ENCODE results near the gene ANKFY1.
"Not testable (repeated sequence)": the region's sequence is repeated elsewhere in the genome, so short reads cannot be mapped to it uniquely, and the experiment has no call there.

ANKFY1 gene

DNA sequence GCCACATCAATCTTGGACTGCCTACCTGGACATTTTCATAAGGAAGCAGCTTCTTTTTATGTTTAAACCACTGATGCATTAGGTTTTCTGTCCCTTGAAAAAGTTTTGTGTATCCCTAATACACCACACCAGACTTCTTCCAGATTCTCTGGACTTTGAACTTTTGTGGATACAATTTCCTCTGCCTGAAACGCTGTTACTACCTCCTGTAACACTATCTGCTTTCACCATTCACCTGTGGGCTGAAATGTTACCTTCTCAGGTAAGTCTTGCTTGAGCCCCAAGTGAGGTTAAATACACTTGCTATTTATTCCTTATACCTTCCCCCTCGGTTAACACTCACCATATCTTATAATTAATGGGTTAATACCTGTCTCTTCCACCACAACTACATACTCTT lies 123.7 kb downstream of the ANKFY1 start:
- no peaks in the 10 kb centered on the region for H3K27me3 ChIP-seq (ENCODE audit: low read depth, low read length)
- H3K4me1 ChIP-seq (ENCODE audit: control insufficient read depth in 1 of 2, insufficient read depth in 2 of 2, low read length in 2 of 2): peaks cover 15 to 57% of the 10 kb centered on the region in 2 donors
- H3K27ac ChIP-seq (ENCODE audit: low read length): peak overlapping the region; percentile 19
- no peaks in the 10 kb centered on the region for H3K9me3 ChIP-seq (ENCODE audit: control insufficient read depth in 1 of 2, low read length in 2 of 2)
- peaks cover 0 to 4% of the 10 kb centered on the region in 2 donors for H3K36me3 ChIP-seq (ENCODE audit: control insufficient read depth in 1 of 2, insufficient read depth in 2 of 2, low read length in 2 of 2)
- H3K4me3 ChIP-seq (ENCODE audit: low read depth in 1 of 2, low read length in 2 of 2): peak overlapping the region in 1 of 2 donors; percentile 23

DNA sequence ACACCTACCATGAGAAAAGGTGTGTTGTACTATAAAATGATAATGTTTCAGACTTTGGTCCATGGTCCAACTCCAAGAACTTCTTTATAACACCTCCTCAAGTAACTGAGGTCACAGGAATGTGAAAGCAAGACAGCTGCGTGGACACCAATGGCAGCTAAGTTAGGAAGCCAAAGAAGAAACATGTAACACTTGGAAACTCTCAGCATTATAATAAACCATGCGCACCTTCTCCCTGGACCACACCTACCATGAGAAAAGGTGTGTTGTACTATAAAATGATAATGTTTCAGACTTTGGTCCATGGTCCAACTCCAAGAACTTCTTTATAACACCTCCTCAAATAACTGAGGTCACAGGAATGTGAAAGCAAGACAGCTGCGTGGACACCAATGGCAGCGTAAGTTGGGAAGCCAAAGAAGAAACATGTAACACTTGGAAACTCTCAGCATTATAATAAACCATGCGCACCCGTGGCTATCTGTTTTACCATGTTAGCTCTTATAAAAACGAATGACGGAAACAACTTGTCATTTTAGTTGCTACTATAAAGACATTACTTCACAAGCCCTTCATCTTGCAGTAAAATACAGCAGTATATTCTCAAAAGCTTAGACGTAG lies 124.8 kb downstream of the ANKFY1 start:
- H3K27me3 ChIP-seq (ENCODE audit: low read depth, low read length); H3K9me3 ChIP-seq (ENCODE audit: control insufficient read depth in 1 of 2, low read length in 2 of 2); H3K36me3 ChIP-seq (ENCODE audit: control insufficient read depth in 1 of 2, insufficient read depth in 2 of 2, low read length in 2 of 2): not testable (repeated sequence)
- H3K4me3 ChIP-seq (ENCODE audit: low read depth in 1 of 2, low read length in 2 of 2): peak overlapping the region in 1 of 2 donors; percentile 4
- H3K27ac ChIP-seq (ENCODE audit: low read length): peak overlapping the region; percentile 88
- peaks cover 15 to 49% of the 10 kb centered on the region in 2 donors for H3K4me1 ChIP-seq (ENCODE audit: control insufficient read depth in 1 of 2, insufficient read depth in 2 of 2, low read length in 2 of 2)

DNA sequence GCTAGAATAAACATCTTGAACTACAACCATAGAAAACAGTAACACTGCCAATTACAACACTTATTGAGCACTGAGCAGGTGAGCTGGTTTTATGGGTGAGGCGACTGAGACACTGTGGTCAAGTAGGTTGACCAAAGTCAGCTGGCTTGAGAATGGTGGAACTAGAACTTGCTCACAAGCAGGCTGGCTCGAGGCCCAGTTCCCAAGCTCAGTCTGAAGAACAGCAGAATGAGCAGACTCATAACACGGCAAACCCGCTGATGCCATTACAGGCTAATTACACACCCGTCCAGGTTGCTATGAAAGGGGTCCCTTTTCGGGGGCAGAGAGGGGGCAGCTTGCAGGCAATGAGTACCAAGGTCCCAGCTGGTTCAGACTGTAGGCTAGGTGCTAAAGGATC lies 127.4 kb downstream of the ANKFY1 start:
- peaks cover 15 to 42% of the 10 kb centered on the region in 2 donors for H3K4me1 ChIP-seq (ENCODE audit: control insufficient read depth in 1 of 2, insufficient read depth in 2 of 2, low read length in 2 of 2)
- H3K9me3 ChIP-seq (ENCODE audit: control insufficient read depth in 1 of 2, low read length in 2 of 2): no peaks in the 10 kb centered on the region
- no peak overlapping the region for H3K27ac ChIP-seq (ENCODE audit: low read length)
- no peaks in the 10 kb centered on the region for H3K27me3 ChIP-seq (ENCODE audit: low read depth, low read length)
- H3K36me3 ChIP-seq (ENCODE audit: control insufficient read depth in 1 of 2, insufficient read depth in 2 of 2, low read length in 2 of 2): no peaks in the 10 kb centered on the region
- H3K4me3 ChIP-seq (ENCODE audit: low read depth in 1 of 2, low read length in 2 of 2): no peak overlapping the region

DNA sequence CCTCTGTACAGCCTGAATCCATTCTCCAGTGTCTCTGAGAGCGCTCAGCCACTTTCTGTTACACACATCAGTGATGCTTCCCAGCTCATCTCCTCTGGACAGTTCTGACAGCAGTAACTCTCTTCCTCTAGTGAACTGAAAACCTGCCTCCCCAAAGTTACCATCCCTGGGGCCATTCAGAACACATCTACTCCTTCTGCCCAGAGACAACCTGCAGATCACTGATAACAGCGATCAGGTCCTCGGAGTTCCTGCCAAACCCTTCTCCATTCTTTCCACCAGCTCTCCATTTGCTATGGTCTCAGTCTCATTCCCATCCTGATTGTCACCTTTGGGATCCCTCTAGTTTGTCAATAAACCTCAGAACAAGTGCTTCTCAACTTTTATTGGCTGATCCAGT lies 128.3 kb downstream of the ANKFY1 start:
- Histone ChIP-seq H3K27me3 (ENCODE audit: low read depth, low read length) (no peaks in the 10 kb centered on the region), H3K36me3 (ENCODE audit: control insufficient read depth in 1 of 2, insufficient read depth in 2 of 2, low read length in 2 of 2) (no peaks in the 10 kb centered on the region), H3K4me3 (ENCODE audit: low read depth in 1 of 2, low read length in 2 of 2) (no peak overlapping the region), H3K9me3 (ENCODE audit: control insufficient read depth in 1 of 2, low read length in 2 of 2) (no peaks in the 10 kb centered on the region), H3K4me1 (ENCODE audit: control insufficient read depth in 1 of 2, insufficient read depth in 2 of 2, low read length in 2 of 2) (peaks cover 13 to 34% of the 10 kb centered on the region in 2 donors), H3K27ac (ENCODE audit: low read length) (no peak overlapping the region)

DNA sequence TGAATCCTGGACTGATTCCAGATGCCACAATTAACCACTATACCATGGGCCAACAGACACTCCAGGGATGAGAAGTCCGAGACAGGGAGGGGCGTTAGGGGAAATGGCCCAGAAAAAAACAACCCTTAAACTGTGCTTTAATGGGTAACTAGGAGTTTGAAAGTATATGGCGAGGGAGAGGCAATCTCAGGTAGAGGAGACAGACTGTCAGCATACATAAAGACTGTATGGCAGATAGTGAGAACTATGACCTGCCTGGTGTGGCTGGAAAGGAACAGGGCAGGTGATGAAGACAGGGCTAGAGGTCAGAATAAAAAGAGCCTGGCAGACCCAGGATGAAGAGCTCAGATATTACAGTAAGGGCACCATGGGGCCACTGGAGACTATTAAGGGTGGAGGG lies 129.1 kb downstream of the ANKFY1 start:
- Histone ChIP-seq H3K4me3 (ENCODE audit: low read depth in 1 of 2, low read length in 2 of 2) (no peak overlapping the region), H3K9me3 (ENCODE audit: control insufficient read depth in 1 of 2, low read length in 2 of 2) (no peaks in the 10 kb centered on the region), H3K27ac (ENCODE audit: low read length) (no peak overlapping the region), H3K27me3 (ENCODE audit: low read depth, low read length) (no peaks in the 10 kb centered on the region), H3K4me1 (ENCODE audit: control insufficient read depth in 1 of 2, insufficient read depth in 2 of 2, low read length in 2 of 2) (peaks cover 6 to 26% of the 10 kb centered on the region in 2 donors), H3K36me3 (ENCODE audit: control insufficient read depth in 1 of 2, insufficient read depth in 2 of 2, low read length in 2 of 2) (no peaks in the 10 kb centered on the region)

DNA sequence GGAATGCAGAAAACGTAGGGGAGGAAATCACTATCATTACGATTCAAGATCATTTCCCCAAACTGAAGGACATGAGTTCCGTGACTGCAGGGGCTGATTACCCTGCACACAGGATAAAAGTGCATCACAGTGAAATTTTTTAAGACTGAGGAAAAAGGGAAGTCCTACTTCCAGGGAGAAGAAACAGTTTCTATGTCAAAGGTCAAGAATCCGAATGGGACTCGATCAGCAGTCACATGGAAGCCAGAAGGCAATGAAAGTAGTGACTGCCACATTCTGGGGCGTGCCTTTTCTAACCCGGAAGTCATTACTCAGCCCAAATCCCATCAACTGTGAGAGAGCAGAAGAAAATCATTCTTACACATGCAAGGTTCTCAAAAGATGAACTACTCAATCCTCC lies 133.1 kb downstream of the ANKFY1 start:
- peaks cover 0 to 6% of the 10 kb centered on the region in 2 donors for H3K4me1 ChIP-seq (ENCODE audit: control insufficient read depth in 1 of 2, insufficient read depth in 2 of 2, low read length in 2 of 2)
- H3K27ac ChIP-seq (ENCODE audit: low read length): peak overlapping the region; percentile 21
- no peak overlapping the region for H3K4me3 ChIP-seq (ENCODE audit: low read depth in 1 of 2, low read length in 2 of 2)
- no peaks in the 10 kb centered on the region for H3K36me3 ChIP-seq (ENCODE audit: control insufficient read depth in 1 of 2, insufficient read depth in 2 of 2, low read length in 2 of 2)
- no peaks in the 10 kb centered on the region for H3K27me3 ChIP-seq (ENCODE audit: low read depth, low read length)
- H3K9me3 ChIP-seq (ENCODE audit: control insufficient read depth in 1 of 2, low read length in 2 of 2): no peaks in the 10 kb centered on the region

DNA sequence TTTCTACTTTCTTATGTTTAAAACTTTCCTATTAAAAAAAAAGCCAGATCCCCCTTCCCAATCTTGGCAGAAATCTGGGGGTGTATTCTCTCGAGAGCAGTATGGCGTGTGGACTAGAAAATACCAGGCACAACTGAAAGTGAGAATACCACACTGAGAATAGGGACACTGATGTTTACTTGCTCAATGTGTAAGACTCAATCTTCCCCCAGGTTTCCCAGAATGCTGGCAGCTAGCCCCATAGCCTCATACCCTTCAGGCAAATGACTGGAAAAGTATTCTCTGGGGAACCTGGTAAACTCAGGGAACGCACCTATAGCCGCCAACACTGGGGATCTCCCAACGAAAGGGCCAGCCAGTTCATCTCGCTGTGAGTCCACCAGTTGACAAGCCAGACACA lies 136.2 kb downstream of the ANKFY1 start:
- peaks cover 0 to 6% of the 10 kb centered on the region in 2 donors for H3K4me1 ChIP-seq (ENCODE audit: control insufficient read depth in 1 of 2, insufficient read depth in 2 of 2, low read length in 2 of 2)

DNA sequence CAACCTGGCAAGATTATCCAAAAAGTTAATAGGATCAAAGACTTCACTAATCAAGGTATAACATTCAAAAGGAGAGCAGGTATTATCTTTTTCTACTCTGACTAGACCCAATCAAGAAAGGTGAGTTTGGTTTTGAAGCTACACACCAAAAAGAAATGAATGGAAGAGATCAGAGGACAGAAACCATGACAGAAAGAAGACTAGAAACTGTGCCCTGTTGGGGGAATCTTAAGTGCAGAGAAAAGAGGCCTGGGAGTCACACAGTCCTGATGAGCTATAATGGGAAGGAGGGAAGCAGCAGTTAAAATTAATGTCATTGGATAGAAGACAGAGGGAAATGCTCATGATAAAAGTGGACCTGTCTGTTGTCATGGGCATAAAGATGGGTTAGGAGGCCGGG lies 138.2 kb downstream of the ANKFY1 start:
- no peak overlapping the region for H3K27ac ChIP-seq (ENCODE audit: low read length)
- peaks cover 0 to 6% of the 10 kb centered on the region in 2 donors for H3K4me1 ChIP-seq (ENCODE audit: control insufficient read depth in 1 of 2, insufficient read depth in 2 of 2, low read length in 2 of 2)
- H3K36me3 ChIP-seq (ENCODE audit: control insufficient read depth in 1 of 2, insufficient read depth in 2 of 2, low read length in 2 of 2): peaks cover 15 to 28% of the 10 kb centered on the region in 2 donors

More for the DNA sequence above, 136.2 kb downstream of the ANKFY1 start:
- no peak overlapping the region for H3K27ac ChIP-seq (ENCODE audit: low read length)
- H3K36me3 ChIP-seq (ENCODE audit: control insufficient read depth in 1 of 2, insufficient read depth in 2 of 2, low read length in 2 of 2): peaks cover 6 to 12% of the 10 kb centered on the region in 2 donors
- no peaks in the 10 kb centered on the region for H3K9me3 ChIP-seq (ENCODE audit: control insufficient read depth in 1 of 2, low read length in 2 of 2)
- H3K4me3 ChIP-seq (ENCODE audit: low read depth in 1 of 2, low read length in 2 of 2): no peak overlapping the region
- no peaks in the 10 kb centered on the region for H3K27me3 ChIP-seq (ENCODE audit: low read depth, low read length)

DNA sequence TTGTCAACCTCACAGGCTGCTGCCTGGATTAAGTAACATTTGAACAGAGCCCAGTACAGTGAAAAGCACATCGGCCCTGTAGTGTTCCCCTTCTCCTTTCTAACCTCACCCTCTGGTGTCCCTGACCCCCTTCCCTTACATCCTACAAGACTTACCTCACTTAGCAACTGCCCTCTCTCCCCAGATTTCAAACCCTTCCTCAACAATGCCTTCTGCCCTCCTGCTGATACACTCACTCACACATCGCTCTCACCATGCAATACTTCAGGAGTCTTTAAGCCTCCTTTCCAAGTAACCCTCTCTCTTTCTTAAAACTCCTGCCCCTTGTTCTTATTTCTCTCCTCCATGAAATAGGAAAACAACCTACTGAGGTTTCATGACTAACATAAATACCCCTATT lies 138.8 kb downstream of the ANKFY1 start:
- Histone ChIP-seq H3K36me3 (ENCODE audit: control insufficient read depth in 1 of 2, insufficient read depth in 2 of 2, low read length in 2 of 2) (peaks cover 15 to 32% of the 10 kb centered on the region in 2 donors), H3K4me1 (ENCODE audit: control insufficient read depth in 1 of 2, insufficient read depth in 2 of 2, low read length in 2 of 2) (peaks cover 0 to 6% of the 10 kb centered on the region in 2 donors), H3K9me3 (ENCODE audit: control insufficient read depth in 1 of 2, low read length in 2 of 2) (no peaks in the 10 kb centered on the region), H3K27ac (ENCODE audit: low read length) (no peak overlapping the region), H3K4me3 (ENCODE audit: low read depth in 1 of 2, low read length in 2 of 2) (no peak overlapping the region), H3K27me3 (ENCODE audit: low read depth, low read length) (no peaks in the 10 kb centered on the region)

More for the DNA sequence above, 138.2 kb downstream of the ANKFY1 start:
- H3K4me3 ChIP-seq (ENCODE audit: low read depth in 1 of 2, low read length in 2 of 2): no peak overlapping the region
- no peaks in the 10 kb centered on the region for H3K9me3 ChIP-seq (ENCODE audit: control insufficient read depth in 1 of 2, low read length in 2 of 2)
- H3K27me3 ChIP-seq (ENCODE audit: low read depth, low read length): no peaks in the 10 kb centered on the region

DNA sequence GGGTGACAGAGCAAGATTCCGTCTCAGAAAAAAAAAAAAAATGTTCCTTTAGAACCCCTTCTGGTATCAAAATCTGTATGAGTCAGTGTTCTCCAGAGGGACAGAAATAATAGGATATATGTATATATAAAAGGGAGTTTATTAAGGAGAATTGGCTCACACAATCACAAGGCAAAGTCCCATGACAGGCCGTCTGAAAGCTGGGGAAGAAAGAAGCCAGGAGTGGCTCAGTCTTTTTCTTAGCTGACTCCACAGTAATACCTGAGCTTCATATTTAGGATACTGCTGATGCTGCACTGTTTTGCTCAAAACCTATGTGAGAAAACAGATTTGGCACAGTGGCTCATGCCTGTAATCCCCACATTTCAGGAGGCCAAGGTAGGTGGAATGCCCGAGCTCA lies 143.4 kb downstream of the ANKFY1 start:
- Histone ChIP-seq H3K4me1 (ENCODE audit: control insufficient read depth in 1 of 2, insufficient read depth in 2 of 2, low read length in 2 of 2) (no peaks in the 10 kb centered on the region), H3K4me3 (ENCODE audit: low read depth in 1 of 2, low read length in 2 of 2) (no peak overlapping the region), H3K9me3 (ENCODE audit: control insufficient read depth in 1 of 2, low read length in 2 of 2) (no peaks in the 10 kb centered on the region), H3K27ac (ENCODE audit: low read length) (no peak overlapping the region), H3K36me3 (ENCODE audit: control insufficient read depth in 1 of 2, insufficient read depth in 2 of 2, low read length in 2 of 2) (peaks cover 37 to 58% of the 10 kb centered on the region in 2 donors), H3K27me3 (ENCODE audit: low read depth, low read length) (no peaks in the 10 kb centered on the region)

DNA sequence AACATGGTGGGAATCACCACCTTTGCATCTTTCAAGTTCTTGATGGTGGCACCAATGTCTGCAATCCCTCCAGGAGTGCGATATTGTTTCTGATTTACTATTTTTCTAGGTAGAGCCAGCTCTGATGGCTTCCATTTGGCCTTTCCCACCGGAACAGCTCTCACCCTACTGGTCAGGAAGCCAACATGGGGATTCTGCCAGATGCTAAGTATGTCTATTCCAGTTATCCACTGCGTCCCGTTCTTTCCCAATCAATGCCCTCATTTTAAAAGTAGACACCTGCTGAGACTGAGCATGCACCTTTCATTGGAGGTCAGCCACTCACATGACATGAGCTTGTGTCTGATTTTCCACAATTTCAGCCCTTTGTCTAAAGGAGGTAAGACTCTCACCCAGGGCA lies 144.5 kb downstream of the ANKFY1 start:
- Histone ChIP-seq H3K27ac (ENCODE audit: low read length) (no peak overlapping the region), H3K36me3 (ENCODE audit: control insufficient read depth in 1 of 2, insufficient read depth in 2 of 2, low read length in 2 of 2) (peaks cover 42 to 62% of the 10 kb centered on the region in 2 donors), H3K9me3 (ENCODE audit: control insufficient read depth in 1 of 2, low read length in 2 of 2) (no peaks in the 10 kb centered on the region)

More for the DNA sequence above, 144.5 kb downstream of the ANKFY1 start:
- Histone ChIP-seq H3K4me1 (ENCODE audit: control insufficient read depth in 1 of 2, insufficient read depth in 2 of 2, low read length in 2 of 2) (no peaks in the 10 kb centered on the region), H3K4me3 (ENCODE audit: low read depth in 1 of 2, low read length in 2 of 2) (no peak overlapping the region), H3K27me3 (ENCODE audit: low read depth, low read length) (no peaks in the 10 kb centered on the region)

Data from muscle layer of duodenum (tissue), 2 donors.